Hematopoietic multipotent progenitor cell treated with erythropoietin and hydrocortisone succinate and interleukin-3 and kit ligand, for 15 days (in vitro differentiated cells): Measurements from ENCODE around the gene PARS2.

Experiments used
- DNase-seq: peaks from one replicate; pipeline ENCODE4 v3.0.0-alpha.2; 2015; ENCODE audit warnings: low spot score

The PARS2 gene

GRCh38 chr1:54764133-54764921 lies at the start of gene PARS2:
Gene PARS2 (minus strand): TSS chr1:54764523. CDS start chr1:54759161, 5,362 bp downstream.
- DNase-seq, result peak; percentile 100

GRCh38 chr1:54814126-54814498 lies 49.8 kb upstream of the PARS2 start:
- DNase-seq, result no peak

DNA sequence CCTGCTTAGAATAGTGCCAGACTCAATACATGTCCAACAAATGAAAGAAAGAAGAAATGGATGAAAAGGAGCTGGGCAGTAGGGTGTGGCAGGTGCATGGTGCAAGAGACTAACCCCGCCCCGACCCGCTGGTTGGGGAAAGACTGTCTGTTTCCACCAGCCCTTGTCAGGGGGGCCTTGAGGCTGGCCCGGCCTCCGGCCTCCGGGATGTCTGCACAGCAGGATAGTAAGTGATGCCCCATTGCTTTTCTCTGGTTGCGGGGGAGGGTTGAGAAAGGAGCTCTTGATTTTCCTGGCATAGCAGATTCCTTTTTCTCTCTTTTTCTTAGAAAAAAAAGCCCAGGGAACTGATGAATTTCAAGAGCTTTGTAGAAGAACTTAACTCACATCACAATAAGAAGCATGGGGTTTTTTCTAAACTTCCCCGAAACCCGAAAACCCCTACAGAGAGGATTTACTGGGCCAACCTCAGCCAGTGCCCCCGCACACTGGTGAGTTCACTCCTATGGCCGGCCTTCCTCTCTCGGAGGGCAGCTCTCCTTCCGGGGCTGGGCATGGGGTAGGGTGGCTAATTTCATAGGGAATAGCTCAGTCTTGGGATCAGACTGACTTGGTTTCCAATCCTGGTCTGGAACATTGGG lies 49.3 kb upstream of the PARS2 start:
- no peak for DNase-seq

DNA sequence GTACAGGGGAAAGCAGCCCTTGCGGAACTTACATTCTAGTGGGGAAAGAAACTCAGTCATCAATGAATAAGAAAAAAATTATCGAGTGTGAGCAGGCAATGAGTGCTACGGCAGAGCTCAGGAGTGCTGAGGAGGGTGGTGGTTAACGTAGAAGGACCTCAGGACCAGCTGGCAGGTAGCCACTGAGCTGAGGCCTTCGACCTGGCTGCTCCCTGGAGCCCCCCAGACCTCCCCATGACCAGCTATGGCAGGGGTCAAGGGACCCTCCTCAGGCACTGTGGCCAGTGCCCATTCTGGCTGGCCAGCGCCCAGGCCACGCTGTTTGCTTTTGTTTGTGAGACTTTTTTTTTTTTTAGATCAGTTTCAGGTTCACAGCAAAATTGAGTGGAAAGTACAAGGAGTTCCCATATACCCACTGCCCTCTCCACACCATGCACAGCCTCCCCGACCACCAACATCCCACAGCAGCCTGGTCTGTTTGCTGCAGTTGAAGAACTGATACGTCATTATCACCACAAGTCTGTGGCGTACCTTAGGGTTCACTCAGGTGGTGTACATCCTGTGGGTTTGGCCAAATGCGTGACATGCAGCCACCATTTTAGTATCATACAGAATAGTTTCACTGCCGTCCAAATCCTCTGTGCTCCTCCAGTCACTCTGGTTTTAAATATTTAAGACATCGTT lies 48.6 kb upstream of the PARS2 start:
- DNase-seq, result no peak

- no peak for DNase-seq
These were observed 47.7 kb upstream of the PARS2 start for GRCh38 chr1:54811739-54812655.

- no peak for DNase-seq
These were observed 46.7 kb upstream of the PARS2 start for GRCh38 chr1:54811066-54811465.

DNA sequence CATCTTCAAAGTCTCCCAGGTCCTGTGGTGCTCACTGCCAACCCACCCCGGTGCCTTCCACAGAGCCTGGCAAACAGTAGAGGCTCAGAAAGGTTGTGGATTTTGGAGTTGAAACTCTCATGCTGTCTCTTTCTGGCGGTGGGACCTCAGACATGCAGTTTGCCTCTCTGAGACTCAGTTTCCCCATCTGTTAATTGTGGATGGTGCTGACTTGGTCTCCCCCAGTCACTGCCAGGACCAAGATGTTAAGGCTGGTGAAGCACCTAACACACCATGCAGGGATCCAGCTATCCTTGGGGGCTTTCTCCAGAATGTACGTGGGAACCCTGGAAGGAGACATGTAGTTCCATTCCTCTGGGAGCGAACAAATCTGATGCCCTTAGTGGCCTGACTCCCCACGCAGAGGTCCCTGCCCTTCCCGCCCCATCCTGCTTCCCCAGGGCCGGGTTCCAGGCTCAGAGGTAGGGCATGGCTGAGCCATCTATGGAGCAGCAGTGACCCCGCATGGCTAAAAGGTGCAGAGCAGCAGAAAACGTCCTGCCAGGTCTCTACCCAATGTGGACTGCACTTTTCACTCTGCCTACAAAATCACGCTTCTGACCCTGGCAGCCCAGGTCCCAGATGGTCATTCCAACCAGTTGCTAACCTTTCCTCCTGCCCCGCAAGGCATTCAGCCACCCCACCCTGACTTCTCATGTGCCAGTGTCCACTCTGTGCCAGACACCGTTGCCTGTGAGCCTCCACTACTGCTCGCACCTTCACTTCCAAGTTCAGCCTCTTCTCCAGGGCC lies 46.0 kb upstream of the PARS2 start:
- DNase-seq, result peak; percentile 38

- no peak for DNase-seq
These were observed 45.3 kb upstream of the PARS2 start for GRCh38 chr1:54809496-54810074.

- DNase-seq, result no peak
These were observed 44.3 kb upstream of the PARS2 start for GRCh38 chr1:54808443-54809207.

- no peak for DNase-seq
These were observed 43.4 kb upstream of the PARS2 start for GRCh38 chr1:54807756-54808155.

- no peak for DNase-seq
These were observed 42.7 kb upstream of the PARS2 start for GRCh38 chr1:54806931-54807611.

GRCh38 chr1:54805981-54806381 lies 41.7 kb upstream of the PARS2 start:
- DNase-seq, result no peak

GRCh38 chr1:54805466-54805865 lies 41.1 kb upstream of the PARS2 start:
- DNase-seq, result no peak

DNA sequence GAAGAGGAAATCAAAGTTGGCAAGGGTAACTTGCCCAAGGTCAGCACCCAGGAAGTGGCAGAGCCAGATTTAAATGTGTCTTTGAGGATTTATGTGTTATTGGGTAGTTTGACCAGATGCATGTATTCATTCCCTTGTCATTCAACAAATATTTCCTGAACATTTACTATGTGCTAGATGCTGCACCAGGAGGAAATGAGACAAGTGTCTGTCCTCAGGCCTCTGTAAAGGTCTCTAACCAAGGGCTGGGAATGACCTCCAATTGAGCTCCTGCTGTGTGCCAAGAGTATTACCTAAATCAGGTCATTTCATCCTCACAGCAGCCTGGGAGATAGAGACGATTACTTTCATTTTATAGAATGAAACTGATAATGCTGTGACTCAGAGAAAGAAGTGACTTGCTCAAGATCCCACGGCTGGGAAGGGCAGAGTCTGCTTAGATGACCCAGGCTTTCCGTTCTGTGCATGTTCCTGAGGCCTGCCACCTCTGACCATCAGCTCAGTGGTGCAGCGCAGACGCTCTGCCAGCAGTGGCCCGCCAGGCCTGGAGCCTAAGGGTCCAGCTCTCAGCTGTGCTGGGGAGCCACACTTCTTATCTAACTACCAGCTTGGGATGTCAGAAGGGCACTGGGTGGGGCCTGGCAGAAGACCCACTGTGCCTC lies 40.3 kb upstream of the PARS2 start:
- DNase-seq, result no peak

DNA sequence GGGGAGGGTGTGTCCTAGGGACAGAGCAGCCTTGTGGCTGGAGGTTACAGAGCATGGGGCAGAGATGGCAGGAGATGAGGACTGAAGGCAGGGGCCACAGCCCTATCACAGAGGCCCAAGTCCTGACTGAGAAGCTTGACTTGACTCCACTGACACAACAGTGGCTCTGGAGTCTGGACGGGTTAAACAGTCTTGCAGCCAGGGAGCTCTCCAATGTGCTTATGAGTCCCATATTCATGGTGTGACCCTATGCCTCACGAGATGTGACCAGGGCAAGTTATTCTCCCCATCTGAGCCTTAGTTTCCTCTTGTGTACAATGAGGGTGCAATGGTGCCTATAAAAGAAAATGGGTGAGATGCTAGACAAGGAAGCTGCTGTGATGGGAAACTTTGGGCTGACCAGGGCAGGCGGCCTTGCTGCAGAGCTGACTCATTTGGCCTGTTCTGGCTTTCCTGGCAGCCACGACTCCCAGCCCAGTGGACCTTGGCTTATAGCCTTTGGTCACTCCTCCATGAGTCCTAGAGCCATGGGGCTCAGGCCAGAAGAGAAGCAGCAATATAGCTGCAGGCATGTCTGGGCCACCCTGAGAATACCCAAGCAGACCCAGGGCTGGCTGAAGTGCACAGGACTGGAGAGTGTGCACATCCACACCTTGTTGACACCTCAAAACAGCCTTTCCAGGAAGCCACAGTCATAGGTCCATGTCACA lies 39.6 kb upstream of the PARS2 start:
- no peak for DNase-seq

DNA sequence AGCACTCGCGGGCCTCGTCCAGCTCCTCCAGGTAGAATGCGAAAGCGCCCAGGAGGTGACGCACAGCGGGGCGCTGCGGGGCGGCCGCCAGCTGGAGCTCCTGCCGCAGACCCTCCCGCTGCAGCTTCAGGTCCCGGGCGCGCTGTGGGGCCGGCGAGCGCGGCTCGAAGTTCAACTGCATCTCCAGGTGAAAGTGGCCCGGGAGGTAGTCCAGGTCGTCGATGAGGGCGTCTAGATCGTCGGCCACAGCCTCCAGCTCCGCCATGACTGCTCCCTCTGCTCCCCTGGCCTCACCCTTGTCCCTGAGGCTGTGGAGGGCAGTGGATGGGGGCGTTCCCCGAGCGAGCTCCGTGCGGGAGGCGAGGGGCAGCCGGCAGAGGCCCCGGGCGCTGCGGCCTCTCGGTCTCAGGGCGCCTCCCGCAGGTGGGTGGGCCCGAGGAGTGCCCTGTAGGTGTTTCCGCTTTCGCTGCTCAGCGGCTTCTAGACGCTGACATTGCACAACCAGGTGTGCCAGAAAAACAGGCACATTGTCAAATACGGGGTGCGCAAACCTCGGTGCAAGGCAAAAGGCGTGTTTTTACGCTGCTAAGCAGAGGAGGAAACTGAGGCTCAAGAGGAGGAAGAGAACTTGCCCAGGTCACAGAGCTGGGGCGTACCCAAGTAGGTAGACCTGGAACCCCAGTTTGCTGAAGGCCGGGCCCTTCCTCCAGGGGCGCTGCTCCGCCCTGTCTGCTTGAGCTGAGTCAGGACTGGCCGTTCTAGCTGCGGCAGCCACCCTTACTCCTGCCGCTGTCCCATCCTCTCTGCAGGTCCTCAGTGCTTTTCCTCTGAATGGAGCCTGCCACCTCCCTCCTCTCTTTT lies 36.8 kb upstream of the PARS2 start, which contains the start of gene TTC22:
Gene TTC22 (minus strand): TSS at position 425 of the 861 bp plus-strand sequence. CDS start 160 bp downstream, at position 265.
- DNase-seq, result no peak
